Measurements from ENCODE around the gene TRIM46.

DNA sequence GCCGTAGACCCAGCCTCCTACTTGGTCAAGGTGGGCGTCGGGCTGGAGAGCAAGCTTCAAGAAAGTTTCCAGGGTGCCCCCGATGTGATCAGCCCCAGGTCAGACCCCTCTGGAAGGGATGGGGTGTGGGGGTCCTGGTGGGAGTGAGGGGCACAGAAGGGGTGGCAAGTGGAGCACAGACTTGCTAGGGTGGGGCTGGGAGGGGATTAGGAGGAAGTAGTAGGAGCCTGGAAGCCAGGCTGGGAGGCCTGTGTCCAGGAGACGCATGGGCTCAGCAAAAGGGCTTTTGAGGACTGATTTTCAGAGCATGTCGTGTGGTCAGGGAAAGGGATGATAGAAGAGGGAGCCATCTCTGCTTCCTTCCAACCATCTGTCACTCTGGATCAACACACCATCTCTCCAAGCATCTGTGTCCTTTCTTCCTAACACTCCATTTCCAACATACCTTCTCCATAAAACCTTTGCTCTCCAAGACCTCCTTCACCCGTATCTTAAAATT is 8.5 kb downstream of the TRIM46 start:
- TF ChIP-seq, protein P1, sequence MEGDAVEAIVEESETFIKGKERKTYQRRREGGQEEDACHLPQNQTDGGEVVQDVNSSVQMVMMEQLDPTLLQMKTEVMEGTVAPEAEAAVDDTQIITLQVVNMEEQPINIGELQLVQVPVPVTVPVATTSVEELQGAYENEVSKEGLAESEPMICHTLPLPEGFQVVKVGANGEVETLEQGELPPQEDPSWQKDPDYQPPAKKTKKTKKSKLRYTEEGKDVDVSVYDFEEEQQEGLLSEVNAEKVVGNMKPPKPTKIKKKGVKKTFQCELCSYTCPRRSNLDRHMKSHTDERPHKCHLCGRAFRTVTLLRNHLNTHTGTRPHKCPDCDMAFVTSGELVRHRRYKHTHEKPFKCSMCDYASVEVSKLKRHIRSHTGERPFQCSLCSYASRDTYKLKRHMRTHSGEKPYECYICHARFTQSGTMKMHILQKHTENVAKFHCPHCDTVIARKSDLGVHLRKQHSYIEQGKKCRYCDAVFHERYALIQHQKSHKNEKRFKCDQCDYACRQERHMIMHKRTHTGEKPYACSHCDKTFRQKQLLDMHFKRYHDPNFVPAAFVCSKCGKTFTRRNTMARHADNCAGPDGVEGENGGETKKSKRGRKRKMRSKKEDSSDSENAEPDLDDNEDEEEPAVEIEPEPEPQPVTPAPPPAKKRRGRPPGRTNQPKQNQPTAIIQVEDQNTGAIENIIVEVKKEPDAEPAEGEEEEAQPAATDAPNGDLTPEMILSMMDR (IDR thresholded peaks at IDR 0.05), result no peak
- TF ChIP-seq EP300 (IDR thresholded peaks at IDR 0.05) (no peak), POLR2AphosphoS5 (IDR thresholded peaks at IDR 0.05) (no peak), POLR2A (IDR thresholded peaks at IDR 0.05) (no peak)
